GM19025 (cell line): ENCODE measurements around the gene VPS26B.
A peak's percentile ranks its signal among the peaks of the same experiment; 100 is the strongest.
"Not testable (repeated sequence)": the region's sequence is repeated elsewhere in the genome, so short reads cannot be mapped to it uniquely, and the experiment has no call there.

Experiments
- ATAC-seq: cut with Tn5 transposase; IDR thresholded peaks from one replicate; pipeline ENCODE4 v1.9.1; 2021; ENCODE audit warnings: mild to moderate bottlenecking, low read depth, moderate library complexity; ENCODE audit not compliant: unreplicated experiment

The VPS26B gene

GRCh38 chr11:134223836-134224709, at the start of gene VPS26B, which contains the start of gene NCAPD3:
TSS of gene VPS26B (plus strand) at chr11:134224671. CDS start at chr11:134225123, 452 bp downstream.
TSS of gene NCAPD3 (minus strand) at chr11:134223967. CDS start at chr11:134223926, 41 bp downstream.
- peak; percentile 62 for ATAC-seq

GRCh38 chr11:134176284-134176683, 48.2 kb upstream of the VPS26B start:
- no peak for ATAC-seq

GRCh38 chr11:134178032-134178674, 46.3 kb upstream of the VPS26B start:
- no peak for ATAC-seq

- no peak for ATAC-seq
Measured at GRCh38 chr11:134181707-134182106, 42.8 kb upstream of the VPS26B start.

- ATAC-seq = not testable (repeated sequence)
Measured at GRCh38 chr11:134188092-134188491, 36.4 kb upstream of the VPS26B start.

GRCh38 chr11:134196756-134197155, 27.7 kb upstream of the VPS26B start:
- ATAC-seq = no peak

- ATAC-seq = no peak
Measured at GRCh38 chr11:134199531-134199930, 24.9 kb upstream of the VPS26B start.

- ATAC-seq = no peak
Measured at GRCh38 chr11:134200688-134201087, 23.8 kb upstream of the VPS26B start.

- no peak for ATAC-seq
Measured at GRCh38 chr11:134202661-134203060, 21.8 kb upstream of the VPS26B start.

GRCh38 chr11:134205729-134206128, 18.7 kb upstream of the VPS26B start:
- no peak for ATAC-seq

- no peak for ATAC-seq
Measured at GRCh38 chr11:134206185-134206584, 18.3 kb upstream of the VPS26B start.

GRCh38 chr11:134207538-134208239, 16.8 kb upstream of the VPS26B start:
- ATAC-seq = no peak

GRCh38 chr11:134215836-134216235, 8.6 kb upstream of the VPS26B start:
- no peak for ATAC-seq

GRCh38 chr11:134216816-134217215, 7.7 kb upstream of the VPS26B start:
- ATAC-seq = no peak

GRCh38 chr11:134223121-134223520, 1.4 kb upstream of the VPS26B start:
- ATAC-seq = no peak

- ATAC-seq = peak; percentile 15
Measured at GRCh38 chr11:134224710-134225664, 516 bp downstream of the VPS26B start.

- no peak for ATAC-seq
Measured at GRCh38 chr11:134226806-134227325, 2.4 kb downstream of the VPS26B start.

GRCh38 chr11:134228625-134229024, 4.2 kb downstream of the VPS26B start:
- peak; percentile 48 for ATAC-seq

GRCh38 chr11:134229126-134229790, 4.8 kb downstream of the VPS26B start:
- no peak for ATAC-seq
